Psoas muscle (tissue), 8 donors: ENCODE data around the gene MGAT4B. TPM values are rescaled to one million over a fixed set of nuclear protein-coding genes. Genes with fewer than 3 reads are reported as not detected.
A peak's percentile ranks its signal among the peaks of the same experiment; 100 is the strongest.

ENCODE experiments used
- ATAC-seq, 4 donors: fragments of 200-7000 bp; cut with Tn5 transposase; one replicate each; pipeline ENCODE4 v1.9.1; 2020; ENCODE audit warnings: moderate library complexity in 3 of 4, mild to moderate bottlenecking in 2 of 4
- DNase-seq, 2 donors: peaks; one replicate each; pipeline ENCODE4 v3.0.0-alpha.2; 2020
- H3K27ac ChIP-seq: fragments of 200-600 bp; one replicate; pipeline ENCODE4 v1.8.0; 2022
- H3K27me3 ChIP-seq, 3 donors: fragments of 200-600 bp in 1 of 3; one replicate each; pipeline versions ENCODE4 v1.6.1 to v1.8.0; 2013 to 2022; ENCODE audit warnings: low read length in 2 of 3, mild to moderate bottlenecking in 2 of 3, moderate library complexity in 1 of 3; ENCODE audit not compliant: insufficient read depth in 3 of 3
- H3K36me3 ChIP-seq, 2 donors: fragments of 200-600 bp in 1 of 2; one replicate each; pipeline versions ENCODE4 v1.6.1 to v1.8.0; 2013 to 2022; ENCODE audit warnings: low read depth in 1 of 2, mild to moderate bottlenecking in 1 of 2, moderate library complexity in 1 of 2; ENCODE audit not compliant: insufficient read depth in 1 of 2
- H3K4me1 ChIP-seq: fragments of 200-600 bp; one replicate; pipeline ENCODE4 v1.8.0; 2022
- H3K4me3 ChIP-seq: fragments of 200-600 bp; one replicate; pipeline ENCODE4 v1.8.0; 2022; ENCODE audit warnings: mild to moderate bottlenecking
- H3K9me3 ChIP-seq: fragments of 200-600 bp; one replicate; pipeline ENCODE4 v1.8.0; 2022
- CTCF ChIP-seq: fragments of 200-600 bp; IDR thresholded peaks from one replicate; pipeline ENCODE4 v1.8.0; 2022; ENCODE audit warnings: antibody characterized with exemption
- WGBS, 3 donors: extraction: QIAGEN DNeasy Blood & Tissue Kit; methylation state at CpG; one replicate each; pipeline versions ENCODE4 v1.1.6 to v1.1.7; 2013; 5-methylcytosine and 5-hydroxymethylcytosine counted together
- intact Hi-C, 2 donors: fragments of 100-400 bp; cut with DNase I; formaldehyde crosslinking; loops; one replicate each; pipeline versions ENCODE4 v1.11.0 to v1.14.2; 2022
- polyA plus RNA-seq, 3 donors: library from polyadenylated mRNA; stranded (reverse); fragments of 200-250 nt; gene quantifications; one replicate each; pipeline ENCODE4 v1.2.3, GENCODE V29; 2013
- total RNA-seq, 4 donors: library from RNA; stranded (reverse); fragmentation: NEBNext Ultra II Directional in 2 of 4; extraction: Animal tissue kit (Norgen Biotek cat#: 25700) in 2 of 4; gene quantifications; one replicate each; pipeline versions ENCODE4 v1.2.1 to v1.2.4, GENCODE V29; 2021 to 2023
- donor health status: healthy with polysubstance abuse.
- donor health status: DM: no; HTN: no; CAD: no; lungs with moderate emphysema.
- donor health status: Bipolar disorder and iron deficiency.
- donor health status: healthy.
- donor health status: DM: yes; HTN: yes; CAD: no.
- donor health status: DM: no; HTN: no; CAD: no.
- donor health status: DM: no; HTN: no; CAD: no.
- donor health status: DM: yes; HTN: yes; CAD: no.

The MGAT4B gene
- total and polyA plus RNA-seq, 7 donors = 29.3 to 136 (median 55.5) TPM

- peak overlapping the region; percentile 76 for H3K27ac ChIP-seq
- no peak for TF ChIP-seq CTCF
- 59 to 82% (median 62%) methylated on average over 17 of the region's 17 CpGs for WGBS, 3 donors
- H3K36me3 ChIP-seq = peaks cover 4 to 50% of the 10 kb centered on the region in 2 donors
- ATAC-seq = peak; percentile 22 to 34 (median 28)
- peak in 1 of 2 donors; percentile 70 for DNase-seq
- H3K4me1 ChIP-seq = peaks cover 28% of the 10 kb centered on the region
- H3K27me3 ChIP-seq = no peaks in the 10 kb centered on the region
- no peak overlapping the region for H3K4me3 ChIP-seq
- H3K9me3 ChIP-seq = no peaks in the 10 kb centered on the region
- intact Hi-C loops = no loop called here
Measured at GRCh38 chr5:179840766-179841165, 34.1 kb upstream of the MGAT4B start.

GRCh38 chr5:179840321-179840720 lies 33.7 kb upstream of the MGAT4B start:
- Histone ChIP-seq H3K27ac (peak overlapping the region; percentile 76), H3K9me3 (no peaks in the 10 kb centered on the region), H3K36me3 (peaks cover 4 to 50% of the 10 kb centered on the region in 2 donors), H3K4me3 (no peak overlapping the region), H3K27me3 (no peaks in the 10 kb centered on the region), H3K4me1 (peaks cover 28% of the 10 kb centered on the region)
- intact Hi-C loops = no loop called here
- no peak for TF ChIP-seq CTCF
- ATAC-seq (peak; percentile 1 to 16 (median 4)), DNase-seq (no peak)
- 86 to 94% (median 89%) methylated on average over 11 of the region's 11 CpGs for WGBS, 3 donors

- 38 to 52% (median 40%) methylated on average over 16 of the region's 16 CpGs for WGBS, 3 donors
- Histone ChIP-seq H3K4me3 (no peak overlapping the region), H3K27ac (peak overlapping the region; percentile 76), H3K27me3 (no peaks in the 10 kb centered on the region), H3K9me3 (no peaks in the 10 kb centered on the region), H3K4me1 (peaks cover 28% of the 10 kb centered on the region), H3K36me3 (peaks cover 4 to 55% of the 10 kb centered on the region in 2 donors)
- intact Hi-C loops = no loop called here
- ATAC-seq (peak; percentile 55 to 71 (median 66)), DNase-seq (peak; percentile 60 to 78)
- no peak for TF ChIP-seq CTCF
Measured at GRCh38 chr5:179839328-179840256, 32.9 kb upstream of the MGAT4B start.

- DNase-seq = no peak
- Histone ChIP-seq H3K27me3 (no peaks in the 10 kb centered on the region), H3K9me3 (no peaks in the 10 kb centered on the region), H3K4me3 (no peak overlapping the region), H3K4me1 (peaks cover 38% of the 10 kb centered on the region), H3K27ac (peak overlapping the region; percentile 76), H3K36me3 (peaks cover 11 to 60% of the 10 kb centered on the region in 2 donors)
- no peak for ATAC-seq
- no peak for TF ChIP-seq CTCF
- WGBS, 3 donors = 79 to 85% (median 81%) methylated on average over 15 of the region's 15 CpGs
- intact Hi-C loops = no loop called here
Measured at GRCh38 chr5:179837076-179838011, 30.7 kb upstream of the MGAT4B start.
